Measurements from ENCODE around the gene CIT. TPM values are rescaled to one million over a fixed set of nuclear protein-coding genes. Genes with fewer than 3 reads are reported as not detected.

Gene CIT
- total RNA-seq, 2 donors from 2014 or later = 0.95 to 2.3 TPM

DNA sequence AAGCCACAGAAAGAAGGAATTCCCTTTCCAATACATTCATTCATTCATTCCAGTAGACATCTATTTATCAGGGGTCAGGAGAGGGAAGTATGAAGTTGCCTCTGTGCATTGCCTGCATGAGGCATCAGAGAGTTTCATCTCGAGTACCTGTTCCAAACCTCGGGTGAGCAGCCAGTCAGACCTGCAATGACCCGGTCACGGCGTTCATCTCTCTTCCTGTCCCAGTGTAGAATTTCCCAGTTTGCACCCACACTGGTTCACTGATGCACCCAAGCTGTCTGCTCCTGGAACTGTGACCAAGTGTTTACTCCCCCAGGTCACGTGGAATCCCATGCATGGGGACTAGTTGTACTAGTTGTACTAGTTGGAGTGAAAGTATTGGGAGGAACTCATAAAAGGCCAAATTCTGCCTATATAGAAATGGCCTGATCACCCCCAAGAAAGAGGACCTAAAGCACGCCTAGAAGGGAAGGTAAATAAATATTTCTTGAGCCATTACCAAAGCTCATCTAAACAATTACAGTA is 231.5 kb downstream of the CIT start:
- Histone ChIP-seq H3K36me3 (no peaks in the 10 kb centered on the region), H3K27me3 (replicated peaks; ENCODE audit: insufficient read depth) (no peaks in the 10 kb centered on the region), H3K4me1 (ENCODE audit: control insufficient read depth in 1 of 2, low read depth in 2 of 2) (no peaks in the 10 kb centered on the region), H3K27ac (no peak overlapping the region), H3K9me3 (no peaks in the 10 kb centered on the region), H3K4me3 (no peak overlapping the region)
- TF ChIP-seq, protein P1, sequence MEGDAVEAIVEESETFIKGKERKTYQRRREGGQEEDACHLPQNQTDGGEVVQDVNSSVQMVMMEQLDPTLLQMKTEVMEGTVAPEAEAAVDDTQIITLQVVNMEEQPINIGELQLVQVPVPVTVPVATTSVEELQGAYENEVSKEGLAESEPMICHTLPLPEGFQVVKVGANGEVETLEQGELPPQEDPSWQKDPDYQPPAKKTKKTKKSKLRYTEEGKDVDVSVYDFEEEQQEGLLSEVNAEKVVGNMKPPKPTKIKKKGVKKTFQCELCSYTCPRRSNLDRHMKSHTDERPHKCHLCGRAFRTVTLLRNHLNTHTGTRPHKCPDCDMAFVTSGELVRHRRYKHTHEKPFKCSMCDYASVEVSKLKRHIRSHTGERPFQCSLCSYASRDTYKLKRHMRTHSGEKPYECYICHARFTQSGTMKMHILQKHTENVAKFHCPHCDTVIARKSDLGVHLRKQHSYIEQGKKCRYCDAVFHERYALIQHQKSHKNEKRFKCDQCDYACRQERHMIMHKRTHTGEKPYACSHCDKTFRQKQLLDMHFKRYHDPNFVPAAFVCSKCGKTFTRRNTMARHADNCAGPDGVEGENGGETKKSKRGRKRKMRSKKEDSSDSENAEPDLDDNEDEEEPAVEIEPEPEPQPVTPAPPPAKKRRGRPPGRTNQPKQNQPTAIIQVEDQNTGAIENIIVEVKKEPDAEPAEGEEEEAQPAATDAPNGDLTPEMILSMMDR (IDR thresholded peaks at IDR 0.05) = no peak
- DNase-seq (ENCODE audit: low spot score) = no peak
- no peak for ATAC-seq (ENCODE audit: insufficient number of reproducible peaks, low FRiP score, low read depth)

DNA sequence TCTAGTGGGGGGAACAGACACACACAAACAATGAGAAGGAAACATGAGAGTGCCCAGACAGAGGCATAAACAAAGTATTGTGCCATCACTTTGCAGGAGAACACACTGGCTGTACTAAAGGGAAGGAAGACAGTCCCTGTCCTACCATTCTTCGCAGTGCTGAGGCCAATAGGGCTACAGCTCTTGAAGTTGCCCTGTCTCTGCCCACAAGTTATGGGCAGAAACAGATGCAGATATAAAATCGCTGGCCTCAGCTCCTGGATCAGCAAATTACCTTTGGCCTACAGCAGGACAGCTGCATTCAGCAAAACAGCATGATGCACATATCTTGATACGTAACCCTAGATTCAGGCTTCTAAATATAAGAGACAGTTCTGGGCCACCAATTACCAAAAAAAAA is 232.2 kb downstream of the CIT start:
- Histone ChIP-seq H3K27ac (no peak overlapping the region), H3K36me3 (no peaks in the 10 kb centered on the region), H3K27me3 (replicated peaks; ENCODE audit: insufficient read depth) (no peaks in the 10 kb centered on the region), H3K9me3 (no peaks in the 10 kb centered on the region), H3K4me1 (ENCODE audit: control insufficient read depth in 1 of 2, low read depth in 2 of 2) (no peaks in the 10 kb centered on the region), H3K4me3 (no peak overlapping the region)
- TF ChIP-seq, protein P1 (IDR thresholded peaks at IDR 0.05) = no peak
- no peak for DNase-seq (ENCODE audit: low spot score)
- no peak for ATAC-seq (ENCODE audit: insufficient number of reproducible peaks, low FRiP score, low read depth)

DNA sequence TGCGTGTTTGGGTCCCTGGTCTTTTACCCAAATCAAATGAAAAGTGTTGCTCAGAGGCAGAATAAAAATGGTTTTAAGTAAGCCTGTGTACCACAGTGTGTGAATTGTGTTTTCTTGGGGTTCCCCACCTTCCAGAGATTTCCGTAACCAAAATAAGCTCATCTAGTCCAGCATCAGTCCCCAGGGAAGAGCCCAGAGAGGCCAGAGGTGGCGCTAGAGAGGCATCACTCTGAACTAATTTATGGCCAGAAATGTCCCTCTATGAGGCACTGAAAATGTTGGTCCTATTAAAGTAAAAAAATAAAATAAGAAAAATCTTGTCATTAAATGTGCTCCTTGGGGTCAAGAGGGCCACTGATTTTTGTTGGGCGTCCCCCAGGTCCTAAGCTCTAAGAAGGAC is 234.1 kb downstream of the CIT start:
- no peak for ATAC-seq (ENCODE audit: insufficient number of reproducible peaks, low FRiP score, low read depth)
- H3K9me3 ChIP-seq = no peaks in the 10 kb centered on the region
- H3K36me3 ChIP-seq = no peaks in the 10 kb centered on the region
- H3K27me3 ChIP-seq (replicated peaks; ENCODE audit: insufficient read depth) = no peaks in the 10 kb centered on the region
- H3K27ac ChIP-seq = no peak overlapping the region
- no peak for DNase-seq (ENCODE audit: low spot score)
- H3K4me3 ChIP-seq = no peak overlapping the region
- TF ChIP-seq, protein P1 (IDR thresholded peaks at IDR 0.05) = no peak
- H3K4me1 ChIP-seq (ENCODE audit: control insufficient read depth in 1 of 2, low read depth in 2 of 2) = no peaks in the 10 kb centered on the region

Other genes with a start within 250 kb of the CIT start
- gene PRKAB1, start 209.2 kb downstream of the CIT start, total RNA-seq = 10 to 100 TPM; 19.0 to 31.9 TPM
- gene BICDL1, start 111.9 kb upstream of the CIT start, total RNA-seq = 1 to 10 TPM in 1 of 2 donors, under 1 TPM in 1; 0.68 to 4.4 TPM
- 10 to 100 TPM; 23.2 to 30.3 TPM for gene RAB35, start 239.4 kb upstream of the CIT start, total RNA-seq